ENCODE data around the gene TNS4.

DNA sequence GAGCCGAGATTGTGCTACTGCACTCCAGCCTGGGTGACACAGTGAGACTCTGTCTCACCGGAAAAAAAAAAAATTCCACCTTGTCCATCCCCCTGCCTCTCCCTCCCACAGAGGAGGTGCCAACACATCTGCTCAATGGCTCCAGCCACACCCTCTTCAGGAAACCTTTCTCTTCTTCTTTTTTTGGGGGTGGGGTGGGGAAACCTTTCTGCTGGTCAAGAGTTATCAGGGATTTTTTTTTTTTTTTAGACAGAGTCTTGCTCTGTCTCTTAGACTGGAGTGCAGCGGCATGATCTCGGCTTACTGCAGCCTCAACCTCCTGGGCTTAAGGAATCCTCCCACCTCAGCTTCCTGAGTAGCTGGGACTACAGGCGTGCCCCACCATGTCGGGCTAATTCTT, 18.7 kb downstream of the TNS4 start:
- TF ChIP-seq EZH2phosphoT487 (IDR thresholded peaks at IDR 0.05; ENCODE audit: insufficient read depth, low read depth) (no peak), EZH2 (IDR thresholded peaks at IDR 0.05; ENCODE audit: insufficient read depth, poor library complexity, severe bottlenecking) (no peak)

Data from GM23248 (cell line).